HepG2 (cell line): ENCODE results near the gene MALT1. TPM values are rescaled to one million over a fixed set of nuclear protein-coding genes. Genes with fewer than 3 reads are reported as not detected.
A peak's percentile ranks its signal among the peaks of the same experiment; 100 is the strongest.
"Not testable (repeated sequence)": the region's sequence is repeated elsewhere in the genome, so short reads cannot be mapped to it uniquely, and the experiment has no call there.

Experiments
- ATAC-seq: fragments of 200-7000 bp; cut with Tn5 transposase; 3 replicates; pipeline ENCODE4 v1.9.1; 2020; ENCODE audit warnings: mild to moderate bottlenecking, moderate library complexity
- BruUV-seq: library from RNA; stranded (reverse); fragments of 400-500 nt; replicated peaks from 2 replicates; lab custom pipeline; 2021; lab: Mats Ljungman, UMichigan
- CTCF ChIA-PET: fragments of 300-600 bp; formaldehyde crosslinking; extraction: SDS; loops from one replicate; lab custom pipeline; 2021; ENCODE audit warnings: low total read pairs, inconsistent platforms, low intra/inter-chr PET ratio; lab: Yijun Ruan, JAX
- POLR2A ChIA-PET: fragments of 350-600 bp; sonication (Branson Sonifier 250); formaldehyde crosslinking; loops from one replicate; lab custom pipeline; 2020; ENCODE audit warnings: antibody characterized with exemption, inconsistent platforms; lab: Yijun Ruan, JAX
- DNase-seq: peaks from one replicate; pipeline ENCODE4 v3.0.0-alpha.2; 2015; ENCODE audit warnings: low spot score
- FAIRE-seq: peaks from 3 replicates; lab custom pipeline; 2011; peaks lifted over from hg19 to GRCh38; lab: Jason Lieb, UNC
- H2AFZ ChIP-seq: one replicate; pipeline ENCODE4 v1.6.1; 2011; ENCODE audit warnings: low read length, inconsistent platforms
- H3K27ac ChIP-seq: fragments of 300-600 bp; 3 replicates; pipeline ENCODE4 v1.8.0; 2011; ENCODE audit warnings: mixed run types, mild to moderate bottlenecking, mixed read lengths, low read length, inconsistent platforms; ENCODE audit not compliant: insufficient read depth; ENCODE audit errors: extremely low read length
- H3K27me3 ChIP-seq, 2 experiments: fragments of 200-600 bp in 1 of 2; 2 replicates in 1 of 2; 3 replicates in 1 of 2; pipeline versions ENCODE4 v1.6.0 to v1.8.0; 2011; ENCODE audit warnings: low read length in 2 of 2, mild to moderate bottlenecking in 2 of 2, moderate library complexity in 2 of 2, inconsistent platforms in 1 of 2; ENCODE audit not compliant: insufficient read depth in 2 of 2, control insufficient read depth in 1 of 2
- H3K36me3 ChIP-seq, 2 experiments: fragments of 200-600 bp in 1 of 2; replicated peaks in 1 of 2; 2 replicates in 1 of 2; 3 replicates in 1 of 2; pipeline versions ENCODE4 v1.5.1 to v1.8.0; 2011; ENCODE audit warnings: low read length in 2 of 2, inconsistent platforms in 1 of 2; ENCODE audit not compliant: insufficient read depth in 2 of 2, control insufficient read depth in 1 of 2
- H3K4me1 ChIP-seq: 2 replicates; pipeline ENCODE4 v1.5.1; 2012; ENCODE audit warnings: low read length, inconsistent platforms; ENCODE audit not compliant: insufficient read depth
- H3K4me2 ChIP-seq: 2 replicates; pipeline ENCODE4 v1.6.0; 2011; ENCODE audit warnings: low read depth, low read length, inconsistent platforms
- H3K4me3 ChIP-seq, 3 experiments: fragments of 200-600 bp in 1 of 3; sonication (generic), shearing (Covaris generic) in 1 of 3; replicated peaks in 1 of 3; 2 replicates each; pipeline ENCODE4 v1.5.1; 2011 to 2016; ENCODE audit warnings: low read length in 3 of 3, inconsistent platforms in 2 of 3, low read depth in 2 of 3, mild to moderate bottlenecking in 2 of 3, control low read depth in 1 of 3, mixed read lengths in 1 of 3; ENCODE audit not compliant: insufficient read depth in 1 of 3
- H3K79me2 ChIP-seq: one replicate; pipeline ENCODE4 v1.6.1; 2011; ENCODE audit warnings: low read length, inconsistent platforms; ENCODE audit not compliant: insufficient read depth
- H3K9ac ChIP-seq: 2 replicates; pipeline ENCODE4 v1.6.0; 2011; ENCODE audit warnings: mild to moderate bottlenecking, low read depth, low read length, inconsistent platforms; ENCODE audit not compliant: insufficient read depth
- H3K9me3 ChIP-seq: 2 replicates; pipeline ENCODE4 v1.5.1; 2012; ENCODE audit warnings: mild to moderate bottlenecking, low read length
- H4K20me1 ChIP-seq: 2 replicates; pipeline ENCODE4 v1.6.0; 2011; ENCODE audit warnings: inconsistent platforms, mild to moderate bottlenecking, low read length, moderate library complexity; ENCODE audit not compliant: insufficient read depth
- HNF4G ChIP-seq, 2 experiments: sonication (generic) in 1 of 2; formaldehyde crosslinking in 1 of 2; IDR thresholded peaks; 2 replicates each; pipeline versions ENCODE4 v1.4.0 to v1.6.1; 2011 to 2020; ENCODE audit warnings: borderline replicate concordance in 2 of 2, low read depth in 2 of 2, mild to moderate bottlenecking in 2 of 2, low read length in 1 of 2, missing genetic modification reagents in 1 of 2, moderate library complexity in 1 of 2
- MAFF ChIP-seq: IDR thresholded peaks from 2 replicates; pipeline ENCODE4 v1.6.1; 2011; ENCODE audit warnings: low read depth, low read length, improper control_type of control experiment
- SMARCE1 ChIP-seq: fragments of 450-650 bp; IDR thresholded peaks from 2 replicates; pipeline ENCODE4 v1.6.1; 2017; ENCODE audit warnings: borderline replicate concordance
- TCF7 ChIP-seq: sonication (generic); IDR thresholded peaks from 2 replicates; pipeline ENCODE4 v1.6.1; 2016; ENCODE audit warnings: antibody characterized with exemption, low read depth
- WGBS: methylation state at CpG from one replicate; pipeline ENCODE4 v1.1.6; 2017; ENCODE audit warnings: low lambda C conversion rate; 5-methylcytosine and 5-hydroxymethylcytosine counted together
- in situ Hi-C: cut with HindIII; loops from 2 replicates; pipeline ENCODE4 v1.10.0; 2017; ENCODE audit warnings: low pct_unique_long_range_greater_than_20kb; ENCODE audit not compliant: extremely low pct_ligation_motif_present
- intact Hi-C: fragments of 100-400 bp; cut with micrococcal nuclease; formaldehyde crosslinking; loops from one replicate; pipeline ENCODE4 v1.10.0; 2022; ENCODE audit not compliant: unreplicated experiment
- polyA plus RNA-seq, 8 experiments: library from polyadenylated mRNA; depleted of rRNA in 3 of 8; stranded (reverse) in 7 of 8; unstranded in 1 of 8; fragments of >200 nt; fragmentation: Illumina TruSeq in 4 of 8; extraction: Trizol in 4 of 8; gene quantifications; 2 replicates each; pipeline versions ENCODE4 v1.2.1 to v1.2.3, GENCODE V29; 2011 to 2016; ENCODE audit warnings: low read depth in 4 of 8, missing spikeins in 1 of 8, mixed read lengths in 1 of 8; ENCODE audit not compliant: insufficient read depth in 1 of 8
- total RNA-seq, 5 experiments: library from RNA; depleted of rRNA; stranded (reverse); fragments of >200 nt; fragmentation: Illumina TruSeq; extraction: Trizol; gene quantifications; 2 replicates each; pipeline ENCODE4 v1.2.3, GENCODE V29; 2016; ENCODE audit warnings: low read depth in 1 of 5

The MALT1 gene
- total and polyA plus RNA-seq, 2 of the 13 experiments (the other 11 are each of a cell fraction or from before 2014, with no cell fraction given) = 43.9 to 89.0 TPM

GRCh38 chr18:58756596-58757240, 85.5 kb downstream of the MALT1 start:
- ATAC-seq (no peak), FAIRE-seq (no peak), DNase-seq (no peak)
- no peak overlapping the region for H3K4me2 ChIP-seq
- ChIA-PET CTCF (no interaction called here), POLR2A (no interaction called here)
- WGBS = 74% methylated on average over 6 of the region's 8 CpGs
- no peak overlapping the region for H3K4me3 ChIP-seq
- no peak overlapping the region for H3K27ac ChIP-seq
- no peaks in the 10 kb centered on the region; a peak in 1 of 5 replicates for H3K27me3 ChIP-seq
- TF ChIP-seq MAFF (no peak), HNF4G (IDR thresholded peaks at IDR 0.05; ENCODE audit: borderline replicate concordance, low read depth, low read length) (no peak), HNF4G (CRISPR knock-in tag; IDR thresholded peaks at IDR 0.05; ENCODE audit: borderline replicate concordance, low read depth) (no peak), TCF7 (no peak), SMARCE1 (no peak)
- H2AFZ ChIP-seq = no peak overlapping the region
- no peak overlapping the region for H3K9ac ChIP-seq
- no peaks in the 10 kb centered on the region for H3K9me3 ChIP-seq
- BruUV-seq = no TSS peak
- intact Hi-C loops (no loop called here), in situ Hi-C loops (loop anchor here (25.0 kb wide), 1 partner anchor 844 kb away; no protein-coding TSS in a partner anchor)
- peaks cover 22% of the 10 kb centered on the region for H3K4me1 ChIP-seq
- H3K36me3 ChIP-seq = no peaks in the 10 kb centered on the region
- H4K20me1 ChIP-seq = no peaks in the 10 kb centered on the region
- no peaks in the 10 kb centered on the region for H3K79me2 ChIP-seq

- BruUV-seq, H3K27me3 ChIP-seq, intact Hi-C loops, H3K9ac ChIP-seq, CTCF ChIA-PET, H3K4me2 ChIP-seq, POLR2A ChIA-PET, H3K9me3 ChIP-seq, H4K20me1 ChIP-seq, H2AFZ ChIP-seq, H3K4me3 ChIP-seq, H3K79me2 ChIP-seq, FAIRE-seq, DNase-seq, H3K36me3 ChIP-seq, H3K27ac ChIP-seq: not testable (repeated sequence)
- WGBS = 80% methylated on average over 1 of the region's 7 CpGs
- in situ Hi-C loops = loop anchor here (25.0 kb wide), 1 partner anchor 845 kb away; no protein-coding TSS in a partner anchor
- peaks cover 25% of the 10 kb centered on the region for H3K4me1 ChIP-seq
- ATAC-seq = peak; percentile 9; the same call in 2 of the 3 replicates
These were observed 86.1 kb downstream of the MALT1 start for GRCh38 chr18:58757351-58757750.
